Breast epithelium (tissue), 3 donors: Measurements from ENCODE around the gene IL22RA1.

Experiments
- CTCF ChIP-seq, 3 donors: fragments of 450-650 bp; IDR thresholded peaks; one replicate each; pipeline ENCODE4 v1.5.1; 2016 to 2017; ENCODE audit warnings: antibody characterized with exemption in 3 of 3, mild to moderate bottlenecking in 3 of 3, moderate library complexity in 3 of 3
- POLR2A ChIP-seq: fragments of 450-650 bp; IDR thresholded peaks from one replicate; pipeline ENCODE4 v1.6.1; 2016; ENCODE audit warnings: antibody characterized with exemption, mild to moderate bottlenecking, moderate library complexity

DNA sequence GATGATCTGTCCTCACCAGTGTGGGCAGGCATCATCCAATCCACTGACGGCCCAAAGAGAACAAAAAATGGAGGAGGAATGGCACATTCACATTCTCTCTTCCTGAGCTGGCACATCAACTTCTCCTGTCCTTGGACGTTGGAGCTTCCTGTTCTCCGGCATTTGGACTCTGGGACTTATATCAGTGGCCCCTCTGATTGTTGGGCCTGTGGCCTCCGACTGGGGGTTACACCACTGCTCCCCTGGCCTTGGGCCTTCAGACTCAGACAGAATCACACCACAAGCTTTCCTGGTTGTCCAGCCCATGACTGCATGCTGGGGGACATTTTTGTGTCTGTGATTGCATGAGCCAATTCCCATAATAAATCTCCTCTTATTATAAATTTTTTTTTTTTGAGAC, 24.1 kb upstream of the IL22RA1 start:
- TF ChIP-seq POLR2A (no peak), CTCF (IDR thresholded peaks at IDR 0.05) (no peak)
